HepG2 (cell line): ENCODE measurements around the gene BCL2L1. TPM values are rescaled to one million over a fixed set of nuclear protein-coding genes. Genes with fewer than 3 reads are reported as not detected.

Experiments used
- ATF7 ChIP-seq, 2 experiments: fragments of 450-650 bp in 1 of 2; sonication (generic) in 1 of 2; formaldehyde crosslinking in 1 of 2; IDR thresholded peaks; 2 replicates each; pipeline versions ENCODE4 v1.4.0 to v1.6.1; 2016 to 2020; ENCODE audit warnings: antibody characterized with exemption in 1 of 2, mild to moderate bottlenecking in 1 of 2, missing genetic modification reagents in 1 of 2
- FOXP4 ChIP-seq: sonication (generic); formaldehyde crosslinking; IDR thresholded peaks from 2 replicates; pipeline ENCODE4 v1.4.0; 2020; ENCODE audit warnings: missing genetic modification reagents
- THRA ChIP-seq: sonication (generic); formaldehyde crosslinking; IDR thresholded peaks from 2 replicates; pipeline ENCODE4 v1.4.0; 2020; ENCODE audit warnings: missing genetic modification reagents, borderline replicate concordance
- polyA plus RNA-seq, 8 experiments: library from polyadenylated mRNA; depleted of rRNA in 3 of 8; stranded (reverse) in 7 of 8; unstranded in 1 of 8; fragments of >200 nt; fragmentation: Illumina TruSeq in 4 of 8; extraction: Trizol in 4 of 8; gene quantifications; 2 replicates each; pipeline versions ENCODE4 v1.2.1 to v1.2.3, GENCODE V29; 2011 to 2016; ENCODE audit warnings: low read depth in 4 of 8, missing spikeins in 1 of 8, mixed read lengths in 1 of 8; ENCODE audit not compliant: insufficient read depth in 1 of 8
- total RNA-seq, 5 experiments: library from RNA; depleted of rRNA; stranded (reverse); fragments of >200 nt; fragmentation: Illumina TruSeq; extraction: Trizol; gene quantifications; 2 replicates each; pipeline ENCODE4 v1.2.3, GENCODE V29; 2016; ENCODE audit warnings: low read depth in 1 of 5
- TF ChIP-seq, protein P1 (sequence below): sonication (generic); formaldehyde crosslinking; IDR thresholded peaks from 2 replicates; pipeline ENCODE4 v1.8.1; 2023; ENCODE audit warnings: mild to moderate bottlenecking, moderate library complexity, missing genetic modification reagents

BCL2L1 gene
- total and polyA plus RNA-seq, 2 of the 13 experiments (the other 11 are each of a cell fraction or from before 2014, with no cell fraction given) = 164 to 258 TPM

GRCh38 chr20:31713312-31714273 lies 9.1 kb downstream of the BCL2L1 start (continued):
- TF ChIP-seq THRA (0 out of 2 replicates have a peak, but pooled peaks have one; percentile 13), FOXP4 (peak; percentile 68), ATF7 (IDR thresholded peaks at IDR 0.05) (no peak), ATF7 (CRISPR knock-in tag; IDR thresholded peaks at IDR 0.05) (0 out of 2 replicates have a peak, but pooled peaks have one; percentile 49)
- TF ChIP-seq, protein P1, sequence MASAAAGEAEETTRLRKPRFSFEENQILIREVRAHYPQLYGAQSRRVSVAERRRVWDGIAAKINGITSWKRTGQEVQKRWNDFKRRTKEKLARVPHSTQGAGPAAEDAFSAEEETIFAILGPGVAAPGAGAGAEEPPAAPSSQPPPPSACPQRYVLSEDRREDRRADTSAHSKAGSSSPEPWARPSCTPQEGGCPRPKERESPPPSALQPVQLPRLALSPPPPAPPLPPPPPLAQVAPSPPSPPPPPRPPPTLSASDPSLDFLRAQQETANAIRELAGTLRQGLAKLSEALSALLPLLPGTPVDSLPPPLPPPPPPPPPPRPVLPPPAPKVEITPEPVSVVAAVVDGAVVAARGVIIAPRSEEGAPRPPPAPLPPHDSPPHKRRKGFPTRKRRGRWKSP (CRISPR knock-in tag) = 0 out of 2 replicates have a peak, but pooled peaks have one; percentile 19
